GM18507 (cell line): ENCODE data around the gene PLD6.
A peak's percentile ranks its signal among the peaks of the same experiment; 100 is the strongest.

Experiments used
- DNase-seq: peaks from one replicate; pipeline ENCODE4 v3.0.0; 2011; ENCODE audit warnings: low read depth; ENCODE audit not compliant: insufficient read length; ENCODE audit errors: extremely low spot score
- FAIRE-seq: peaks from 2 replicates; lab custom pipeline; 2011; peaks lifted over from hg19 to GRCh38; lab: Jason Lieb, UNC

PLD6 gene

DNA sequence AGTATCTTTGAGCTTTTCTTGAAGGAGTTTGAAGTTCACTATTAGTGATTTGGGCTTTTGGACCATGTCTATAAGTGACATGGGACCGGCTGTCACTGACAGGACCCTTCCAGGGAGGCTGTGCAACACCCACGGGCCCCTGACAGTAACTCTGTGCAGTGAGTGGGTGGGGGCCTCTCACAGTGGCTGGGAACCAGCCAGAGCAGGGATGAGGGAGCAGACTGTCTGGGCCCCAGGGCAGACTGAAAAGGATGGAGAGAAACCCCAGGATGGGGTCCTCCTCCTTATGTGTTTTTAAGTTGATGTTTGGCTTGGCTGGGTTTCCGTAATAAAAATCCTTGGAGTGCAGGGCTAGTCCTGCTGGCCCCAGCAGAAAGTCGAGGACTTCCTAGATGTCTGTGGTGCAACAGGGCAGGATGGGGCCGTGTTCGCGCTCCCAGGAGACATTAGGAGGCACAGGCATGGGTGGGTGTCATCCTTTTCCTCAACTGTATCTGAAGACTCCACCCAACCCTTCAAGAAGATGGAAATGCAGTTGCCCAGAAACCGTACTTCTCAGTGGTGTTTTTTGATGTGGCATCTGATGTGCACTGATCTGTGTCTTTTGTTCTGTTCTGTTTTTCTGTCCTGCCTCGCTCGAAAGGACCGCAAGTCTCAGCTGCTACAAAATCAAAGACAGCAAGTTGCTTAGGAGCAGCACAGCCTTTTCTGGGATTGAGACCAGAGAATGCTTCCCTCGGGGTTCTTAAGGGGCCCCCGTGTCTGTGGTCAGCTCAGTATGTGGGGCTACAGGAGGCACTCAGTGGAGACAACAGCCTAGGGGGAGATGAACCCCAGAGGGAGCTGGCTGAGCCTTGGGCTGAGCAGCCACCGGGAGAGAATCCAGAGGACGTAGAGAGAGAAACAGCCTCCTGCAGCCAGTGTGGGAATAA lies 24.2 kb downstream of the PLD6 start:
- FAIRE-seq (peak; percentile 78), DNase-seq (no peak)

DNA sequence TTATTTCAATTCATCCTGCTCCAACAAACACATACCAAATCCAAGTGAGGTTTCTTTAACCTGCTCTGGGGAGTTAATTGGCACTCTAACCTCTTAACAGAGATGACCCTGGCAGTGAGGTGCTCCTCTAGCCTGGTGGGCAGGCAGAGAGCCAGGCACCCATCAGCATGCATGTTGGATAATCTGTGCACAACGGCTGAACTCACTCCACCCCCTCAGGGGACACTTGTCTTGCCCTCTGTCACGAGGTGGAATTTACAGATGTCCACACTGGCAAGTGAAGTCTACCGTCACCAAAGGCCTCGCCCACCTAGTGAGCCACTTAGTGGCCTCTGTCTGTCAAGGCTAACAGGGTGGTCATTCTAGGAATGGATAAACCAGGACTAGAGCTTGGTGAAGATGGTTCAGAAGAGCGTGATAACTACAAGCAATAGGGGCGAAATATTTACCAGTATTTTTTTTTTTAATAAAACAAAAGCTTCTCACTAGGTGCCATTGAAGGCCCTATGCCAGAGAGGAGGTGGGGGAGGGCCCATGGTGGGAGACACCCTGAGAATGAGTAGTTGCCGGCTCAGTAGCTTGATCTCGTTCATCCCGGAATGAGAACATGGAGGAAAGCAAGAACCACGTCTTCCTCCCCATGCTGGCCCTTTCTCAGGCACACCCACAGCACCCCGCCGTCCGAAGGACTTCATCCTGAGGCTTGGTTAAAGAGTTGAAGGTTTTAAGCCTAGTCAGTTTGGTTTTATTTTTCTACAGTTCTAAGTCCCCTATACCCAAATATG lies 25.2 kb downstream of the PLD6 start:
- no peak for FAIRE-seq
- no peak for DNase-seq

DNA sequence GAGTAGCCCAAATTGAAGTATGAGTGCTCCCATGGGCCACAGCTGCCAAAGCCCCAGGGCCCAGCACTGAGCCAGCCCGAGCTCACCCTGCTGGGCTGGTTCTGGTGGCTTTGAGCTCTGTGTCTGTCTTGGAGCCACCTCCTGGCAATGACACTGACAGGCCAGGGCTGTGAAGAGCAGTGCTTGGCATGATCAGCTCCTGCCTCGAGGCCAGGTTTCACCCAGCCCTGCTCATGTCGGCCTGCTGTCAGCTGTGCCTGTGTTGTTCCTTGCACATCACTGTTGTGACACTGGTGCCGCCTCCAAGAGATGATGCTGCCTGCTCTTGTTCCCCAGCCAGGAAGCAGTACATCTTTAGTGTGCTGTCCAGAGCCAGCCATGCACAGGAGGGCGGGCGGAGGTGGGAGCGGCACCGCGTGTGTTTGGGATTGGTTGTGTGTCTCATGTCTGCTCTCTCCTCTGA lies 26.0 kb downstream of the PLD6 start:
- DNase-seq: no peak

DNA sequence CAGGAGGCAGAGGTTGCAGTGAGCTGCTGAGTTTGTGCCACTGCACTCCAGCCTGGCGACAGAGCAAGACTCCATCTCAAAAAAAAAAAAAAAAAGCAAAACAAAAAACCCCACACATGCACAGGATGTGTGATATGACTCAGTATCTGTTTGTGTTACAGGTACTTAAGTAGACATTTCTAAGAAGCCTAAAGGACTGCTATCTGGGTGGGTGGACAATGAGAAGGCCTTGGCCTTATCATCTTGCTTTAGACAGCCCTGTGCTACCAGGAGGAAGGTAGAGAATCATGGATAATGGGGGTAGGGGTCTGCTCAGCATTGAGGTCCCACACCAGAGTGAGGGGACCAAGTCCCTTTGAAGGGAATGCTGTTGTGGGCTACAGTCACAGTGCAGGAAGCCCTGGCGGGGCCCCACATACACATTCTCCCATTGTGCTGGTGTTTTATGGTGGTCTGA lies 26.7 kb downstream of the PLD6 start:
- DNase-seq: peak; percentile 38
- FAIRE-seq: peak; percentile 77

More for the DNA sequence above, 26.0 kb downstream of the PLD6 start:
- FAIRE-seq: no peak

DNA sequence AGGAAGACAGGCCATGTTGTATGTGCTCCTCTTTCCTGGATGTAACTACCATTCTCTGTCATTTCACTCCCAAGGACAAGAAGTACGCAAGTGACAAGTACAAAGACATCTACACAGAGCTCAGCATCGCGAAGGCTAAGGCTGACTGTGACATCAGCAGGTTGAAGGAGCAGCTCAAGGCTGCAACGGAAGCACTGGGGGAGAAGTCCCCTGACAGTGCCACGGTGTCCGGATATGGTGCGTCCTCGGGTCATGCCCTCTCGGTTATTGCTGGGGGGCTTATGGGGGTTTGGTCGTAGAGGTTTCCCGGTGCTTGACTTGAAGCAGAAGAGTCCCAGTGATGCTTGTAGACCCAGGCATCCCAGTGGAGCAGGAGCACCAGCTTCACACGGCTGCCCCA lies 29.0 kb downstream of the PLD6 start:
- DNase-seq (no peak), FAIRE-seq (no peak)

DNA sequence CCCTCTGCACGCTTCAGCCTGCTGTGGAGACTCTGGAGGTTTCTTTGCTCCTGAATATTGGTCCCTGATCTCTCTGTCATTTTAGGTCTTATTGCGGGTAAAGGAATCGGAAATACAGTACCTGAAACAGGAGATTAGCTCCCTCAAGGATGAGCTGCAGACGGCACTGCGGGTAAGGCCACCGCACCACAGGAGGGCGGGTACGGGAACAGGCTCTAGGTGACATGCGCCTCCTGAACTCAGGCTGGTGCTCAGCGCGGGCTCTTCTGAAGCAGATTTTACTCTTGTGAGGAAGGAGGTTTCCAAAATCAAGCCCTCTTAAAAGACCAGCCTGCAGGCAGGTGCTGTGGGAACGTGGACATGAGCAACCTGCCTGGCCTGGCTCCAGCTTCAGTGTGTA lies 29.8 kb downstream of the PLD6 start:
- FAIRE-seq (no peak), DNase-seq (no peak)

DNA sequence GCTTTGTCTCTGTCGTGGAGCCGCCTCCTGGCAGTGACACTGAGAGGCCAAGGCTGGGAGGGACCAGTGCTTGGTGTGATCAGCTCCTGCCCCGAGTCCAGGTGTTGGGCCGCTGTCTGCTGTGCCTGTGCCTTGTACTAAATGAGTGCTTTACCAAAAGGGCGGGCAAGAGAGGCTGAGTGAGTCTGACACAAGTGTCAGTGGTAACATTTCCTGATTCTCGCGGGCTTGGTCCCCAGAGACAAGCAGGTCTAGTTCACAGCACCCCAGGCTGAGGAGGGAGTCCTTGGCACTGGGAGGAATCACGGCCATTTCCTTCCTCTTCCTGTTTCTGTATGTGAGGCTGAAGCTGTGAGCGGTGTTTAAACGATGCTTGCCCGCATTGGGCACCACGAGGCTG lies 30.2 kb downstream of the PLD6 start:
- peak; percentile 43 for DNase-seq
- FAIRE-seq: peak; percentile 85

DNA sequence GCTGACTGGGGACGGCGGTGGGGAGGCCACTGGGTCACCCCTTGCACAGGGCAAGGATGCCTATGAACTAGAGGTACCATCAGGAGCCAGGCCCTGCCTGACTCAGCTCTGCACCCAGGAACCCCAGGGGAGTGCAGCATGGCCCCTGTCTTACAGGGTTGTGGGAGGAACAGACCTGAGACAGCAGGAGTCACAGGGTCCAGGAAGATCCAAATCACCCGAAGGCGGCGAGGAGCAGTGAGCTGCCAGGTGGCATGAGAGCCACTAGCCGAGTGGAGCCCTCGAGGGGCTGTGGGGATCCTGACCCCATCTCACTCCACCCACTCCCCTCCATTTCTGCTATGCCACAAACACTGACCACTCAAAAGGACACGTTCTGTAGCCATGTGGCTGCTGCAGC lies 30.8 kb downstream of the PLD6 start:
- FAIRE-seq (no peak), DNase-seq (no peak)

DNA sequence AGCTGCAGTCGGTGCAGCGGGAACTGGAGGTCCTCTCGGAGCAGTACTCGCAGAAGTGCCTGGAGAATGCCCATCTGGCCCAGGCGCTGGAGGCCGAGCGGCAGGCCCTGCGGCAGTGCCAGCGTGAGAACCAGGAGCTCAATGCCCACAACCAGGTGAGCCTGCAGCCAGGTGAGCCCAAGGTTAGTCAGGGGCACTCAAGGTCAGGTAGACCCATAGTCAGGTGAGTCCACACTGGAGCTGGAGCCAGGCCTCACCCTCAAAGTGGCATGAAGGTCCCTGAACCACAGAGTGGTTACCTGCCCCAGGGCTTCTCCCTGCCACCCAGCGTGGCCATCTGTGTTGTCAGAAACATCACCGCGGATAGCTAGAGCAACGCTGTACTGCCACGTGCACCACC lies 32.2 kb downstream of the PLD6 start:
- no peak for FAIRE-seq
- no peak for DNase-seq

DNA sequence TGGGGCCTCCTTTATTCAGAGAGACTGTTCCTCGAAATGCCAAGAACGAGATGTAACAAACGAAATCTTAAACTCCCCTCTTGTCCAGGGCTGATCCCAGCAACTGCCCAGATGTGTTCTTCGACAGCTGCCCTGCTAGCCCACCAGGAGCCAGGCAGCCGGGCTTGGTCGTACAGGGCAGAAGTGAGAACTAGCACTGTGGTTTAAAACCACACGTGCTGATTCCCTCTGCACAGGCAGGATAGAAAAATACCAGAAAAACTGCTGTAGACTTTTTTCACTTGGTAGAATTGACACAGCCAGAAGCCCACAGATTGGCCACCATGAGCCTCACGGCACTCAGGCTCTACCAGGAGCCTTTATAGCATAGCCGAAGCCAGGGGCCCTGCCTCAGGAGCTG lies 33.1 kb downstream of the PLD6 start:
- FAIRE-seq: no peak
- no peak for DNase-seq

DNA sequence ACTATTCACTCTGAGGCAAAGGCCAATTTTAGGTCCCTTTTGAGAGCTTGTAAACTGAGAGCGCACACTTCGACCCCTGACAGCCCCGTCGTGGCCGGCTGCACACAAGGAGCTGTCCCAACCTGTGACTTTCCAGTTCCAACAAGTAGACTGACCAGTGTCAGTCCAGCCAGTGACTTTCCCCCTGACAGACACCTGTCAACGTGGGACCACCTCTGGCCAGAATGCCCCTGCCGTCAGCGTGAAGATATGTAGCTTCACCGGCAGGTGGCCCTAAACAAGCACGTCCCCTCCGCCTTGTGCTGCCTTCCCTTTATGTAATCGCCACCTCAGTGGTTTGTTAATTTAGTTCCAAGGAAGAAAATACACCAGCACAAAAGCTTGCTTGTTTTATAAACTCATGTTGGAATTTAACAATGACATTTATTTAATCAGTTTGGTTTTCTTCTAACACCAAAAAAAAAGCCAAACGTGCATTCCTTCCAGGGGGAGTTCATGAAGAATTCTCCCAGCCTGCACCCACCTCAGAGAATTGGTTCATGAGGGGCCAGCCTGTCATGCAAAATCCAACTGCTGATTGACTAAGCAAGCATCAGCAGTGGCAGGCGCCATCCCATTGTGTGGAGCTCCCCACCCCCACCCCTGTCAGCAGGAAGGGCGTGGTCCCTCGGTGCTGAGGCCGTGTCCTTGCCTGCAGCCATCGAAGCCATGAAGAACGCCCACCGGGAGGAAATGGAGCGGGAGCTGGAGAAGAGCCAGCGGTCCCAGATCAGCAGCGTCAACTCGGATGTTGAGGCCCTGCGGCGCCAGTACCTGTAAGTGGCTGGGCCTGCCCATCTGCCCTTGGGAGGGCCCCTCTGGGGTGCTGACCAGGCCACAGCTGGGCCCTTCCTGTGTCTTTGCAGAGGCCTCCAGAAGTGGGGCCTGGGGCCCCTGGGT lies 33.9 kb downstream of the PLD6 start:
- FAIRE-seq: no peak
- no peak for DNase-seq

DNA sequence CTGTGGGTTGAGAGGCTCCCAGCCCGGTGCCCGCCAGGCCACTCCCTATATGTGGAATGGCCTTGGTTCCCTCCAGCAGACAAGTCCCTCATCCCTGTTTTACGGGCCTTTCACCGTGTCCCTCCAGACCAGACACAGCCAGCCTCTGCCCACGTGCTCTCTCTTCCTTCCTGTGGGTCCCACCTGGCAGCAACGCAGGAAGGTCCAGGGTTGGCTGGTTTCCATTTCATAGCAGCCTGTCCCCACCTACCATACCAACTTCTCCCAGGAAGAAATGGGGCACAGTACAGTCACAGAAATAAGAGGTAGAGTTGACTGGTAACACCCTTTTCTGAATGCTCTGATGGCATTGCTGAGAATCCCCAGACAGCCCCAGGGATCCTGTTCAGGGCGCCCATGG lies 34.9 kb downstream of the PLD6 start:
- no peak for FAIRE-seq
- no peak for DNase-seq

DNA sequence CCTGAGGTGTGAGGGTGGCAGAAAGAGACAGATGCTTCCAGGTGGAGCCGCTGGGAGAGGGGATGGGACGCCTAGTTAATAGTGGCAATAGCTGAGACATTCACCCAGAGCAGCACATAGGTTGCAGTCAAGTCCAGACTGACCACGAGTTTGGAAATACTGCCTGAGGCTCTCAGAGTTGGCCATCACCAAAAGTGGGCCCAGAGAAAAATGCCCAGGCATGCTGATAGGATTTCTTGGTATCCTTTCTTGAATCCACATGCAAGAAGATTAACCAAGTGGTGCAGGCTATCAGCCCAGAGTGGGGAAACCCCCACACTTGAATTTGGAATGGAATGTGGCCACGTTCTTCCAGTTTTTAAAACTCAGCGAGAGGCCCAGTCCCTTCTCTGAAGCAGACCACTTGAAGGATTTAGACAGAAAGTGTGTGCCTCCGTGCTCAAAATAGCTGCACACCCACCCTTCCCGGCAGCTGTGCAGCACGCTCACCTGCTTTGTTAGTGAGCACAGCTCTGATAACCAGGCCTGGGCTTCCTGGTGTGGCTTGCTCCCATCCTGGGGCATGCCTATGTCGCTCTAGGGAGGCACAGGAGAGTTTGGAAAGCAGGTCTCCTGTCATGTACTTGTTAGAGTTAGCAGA lies 35.7 kb downstream of the PLD6 start:
- no peak for FAIRE-seq
- no peak for DNase-seq

DNA sequence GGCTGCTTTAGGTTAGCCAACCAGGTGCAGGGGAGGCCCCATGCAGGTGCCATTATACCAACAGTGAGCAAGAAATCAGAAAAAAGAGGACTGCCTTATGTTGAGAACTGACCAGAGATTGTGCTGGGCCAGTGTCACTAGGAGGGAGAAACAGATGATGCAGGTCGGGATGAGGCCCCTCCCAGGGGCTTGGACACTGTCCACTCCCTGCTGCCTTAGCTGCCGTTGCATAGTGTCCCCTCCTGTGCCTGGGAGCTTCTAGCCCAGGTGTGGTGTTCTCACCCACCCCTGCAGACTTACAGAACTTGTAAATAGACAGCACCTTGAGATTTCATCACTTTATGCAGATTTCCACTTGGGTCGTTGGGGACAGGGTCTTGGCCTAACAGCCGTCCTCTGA lies 36.7 kb downstream of the PLD6 start:
- no peak for DNase-seq
- FAIRE-seq: no peak

DNA sequence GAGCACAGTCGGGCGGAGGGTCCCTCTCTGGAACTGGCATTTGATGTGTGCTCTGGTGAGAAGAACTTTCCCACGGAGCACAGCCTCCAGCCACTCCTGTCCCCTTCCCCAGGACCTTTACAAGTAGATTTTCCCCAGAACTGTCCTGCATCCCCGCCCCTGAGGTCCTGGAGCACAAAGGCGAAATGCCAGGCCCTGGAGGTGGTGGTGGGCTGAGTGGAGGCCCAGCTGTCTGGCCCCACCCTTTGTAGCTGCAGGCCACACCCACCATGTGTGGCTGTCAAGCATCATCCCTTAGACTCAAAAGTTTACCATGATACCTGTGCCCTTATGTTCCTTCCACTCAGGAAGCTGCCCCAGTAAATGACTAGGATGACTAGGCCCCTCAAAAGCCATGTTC lies 37.7 kb downstream of the PLD6 start:
- DNase-seq: no peak
- FAIRE-seq: no peak

DNA sequence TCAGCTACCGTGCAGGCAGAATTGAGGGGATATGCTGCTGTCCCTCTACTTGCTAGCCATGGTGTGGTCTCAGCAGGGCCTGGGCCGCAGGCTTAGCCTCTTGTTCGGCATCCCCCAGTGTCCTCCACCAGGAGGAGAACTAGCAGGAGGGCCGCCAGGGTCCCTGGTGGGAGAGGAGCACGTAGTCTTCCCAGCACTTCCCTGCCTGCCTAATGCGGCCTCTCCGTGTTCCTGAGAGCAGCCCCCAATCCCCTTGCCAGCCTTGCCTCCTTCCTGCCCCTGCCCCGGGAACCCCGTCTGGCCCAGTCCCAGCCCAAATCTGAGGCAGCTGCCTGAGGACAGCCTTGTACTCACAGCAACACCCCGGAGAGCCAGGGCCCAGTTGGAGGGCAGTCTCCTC lies 38.1 kb downstream of the PLD6 start:
- FAIRE-seq: no peak

DNA sequence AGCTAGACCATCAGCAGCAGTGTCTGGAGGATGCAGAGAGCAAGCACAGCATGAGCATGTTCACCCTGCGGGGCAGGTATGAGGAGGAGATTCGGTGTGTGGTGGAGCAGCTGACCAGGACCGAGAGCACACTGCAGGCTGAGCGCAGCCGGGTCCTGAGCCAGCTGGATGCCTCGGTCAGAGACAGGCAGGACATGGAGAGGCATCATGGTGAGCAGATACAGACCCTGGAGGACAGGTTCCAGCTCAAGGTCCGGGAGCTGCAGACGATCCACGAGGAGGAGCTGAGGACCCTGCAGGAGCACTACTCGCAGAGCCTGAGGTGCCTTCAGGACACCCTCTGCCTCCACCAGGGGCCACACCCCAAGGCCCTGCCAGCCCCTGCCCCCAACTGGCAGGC lies 38.8 kb downstream of the PLD6 start:
- DNase-seq: no peak
- FAIRE-seq: no peak

More for the DNA sequence above, 38.1 kb downstream of the PLD6 start:
- DNase-seq: no peak

DNA sequence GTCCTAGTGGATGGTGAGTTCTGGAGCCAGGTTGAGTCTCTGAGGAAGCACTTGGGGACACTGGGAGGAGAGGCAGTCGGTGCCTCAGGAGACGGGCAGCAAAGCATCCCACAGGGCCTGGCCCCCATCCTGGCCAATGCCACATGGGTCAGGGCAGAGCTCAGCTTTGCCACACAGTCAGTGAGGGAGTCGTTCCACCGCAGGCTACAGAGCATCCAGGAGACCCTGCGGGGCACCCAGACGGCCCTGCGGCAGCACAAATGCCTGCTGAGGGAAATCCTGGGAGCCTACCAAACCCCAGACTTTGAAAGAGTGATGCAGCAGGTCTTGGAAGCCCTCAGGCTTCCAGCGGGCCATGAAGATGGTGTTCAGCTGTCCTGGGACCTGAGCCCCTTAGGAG lies 39.7 kb downstream of the PLD6 start:
- FAIRE-seq (no peak), DNase-seq (no peak)

DNA sequence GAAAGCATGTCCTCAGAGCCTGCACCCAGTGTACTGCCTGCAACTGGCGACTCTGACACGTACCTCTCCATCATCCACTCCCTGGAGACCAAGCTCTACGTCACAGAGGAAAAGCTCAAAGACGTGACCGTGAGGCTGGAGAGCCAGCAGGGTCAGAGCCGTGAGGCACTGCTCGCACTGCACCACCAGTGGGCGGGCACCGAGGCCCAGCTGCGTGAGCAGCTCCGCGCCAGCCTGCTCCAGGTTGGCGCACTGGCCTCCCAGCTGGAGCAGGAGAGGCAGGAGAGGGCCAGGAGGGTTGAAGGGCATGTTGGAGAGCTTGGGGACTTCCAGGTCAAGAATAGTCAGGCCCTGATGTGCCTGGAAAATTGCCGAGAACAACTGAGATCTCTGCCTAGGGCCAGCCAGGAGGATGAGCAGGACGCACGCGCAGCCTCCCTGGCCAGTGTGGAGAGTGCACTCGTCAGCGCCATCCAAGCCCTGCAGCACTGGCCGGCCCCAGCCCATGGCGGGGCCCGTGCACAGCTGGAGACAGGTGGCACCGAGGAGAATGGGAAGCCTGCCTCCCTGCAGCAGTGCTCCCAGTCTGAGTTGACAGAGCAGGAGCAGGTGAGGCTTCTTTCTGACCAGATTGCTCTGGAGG lies 40.3 kb downstream of the PLD6 start:
- FAIRE-seq (no peak), DNase-seq (no peak)
